Measurements from ENCODE around the gene BEND4.

GRCh38 chr4:42074294-42074693 lies 78.2 kb downstream of the BEND4 start:
- TF ChIP-seq CTCF (conservative IDR thresholded peaks at IDR 0.05 in 1 of 2, IDR thresholded peaks at IDR 0.05 in 1 of 2; ENCODE audit: extremely low read depth in 1 of 2, insufficient read depth in 1 of 2, low read depth in 1 of 2, low read length in 2 of 2): no peak
- TF ChIP-seq EZH2 (IDR thresholded peaks at IDR 0.05; ENCODE audit: borderline replicate concordance, low read length): no peak
